ENCODE measurements around the gene SOD2. TPM values are rescaled to one million over a fixed set of nuclear protein-coding genes. Genes with fewer than 3 reads are reported as not detected.

The SOD2 gene
- polyA plus RNA-seq, 1 of the 3 experiments (the other 2 are of a cell fraction), result 26.8 TPM

DNA sequence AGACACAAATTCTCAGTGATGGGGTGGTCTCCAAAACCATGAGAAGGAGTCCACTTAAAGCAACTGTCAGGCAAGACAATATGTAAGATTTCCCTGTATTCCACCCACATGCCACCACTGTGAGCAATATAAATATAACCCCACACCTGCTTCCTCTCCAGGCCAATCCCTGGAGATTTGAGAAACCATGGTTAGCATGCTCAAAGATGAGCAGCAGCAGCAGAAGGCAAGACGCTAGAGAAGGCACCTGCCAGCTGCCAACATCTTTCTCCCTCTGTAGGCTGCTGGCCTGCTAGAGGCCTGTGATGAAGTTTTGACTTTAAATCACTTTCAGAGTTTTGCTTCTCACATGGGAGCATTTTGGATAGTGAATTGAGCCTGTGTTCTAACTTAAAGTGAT is 7.9 kb upstream of the SOD2 start:
- Histone ChIP-seq H3K9ac (no peak overlapping the region; the same call in 1 of the 2 replicates), H3K4me3 (ENCODE audit: low read depth in 2 of 2, low read length in 1 of 2) (no peak overlapping the region), H3K9me3 (no peaks in the 10 kb centered on the region), H3K79me2 (ENCODE audit: insufficient read depth) (peaks cover 13% of the 10 kb centered on the region; the same call in 1 of the 2 replicates), H3K27ac (ENCODE audit: low read depth in 2 of 2, low read length in 1 of 2) (peak overlapping the region in 1 of 2 experiments; percentile 72; a peak in 2 of 4 replicates), H3K9me2 (no peaks in the 10 kb centered on the region), H2AFZ (ENCODE audit: low read depth) (no peak overlapping the region), H3K4me1 (ENCODE audit: control insufficient read depth in 1 of 2, insufficient read depth in 2 of 2, low read depth in 1 of 2, low read length in 1 of 2) (peaks cover 0 to 12% of the 10 kb centered on the region in 2 experiments; a peak in 2 of 4 replicates), H3K4me2 (0 out of 2 replicates have a peak overlapping the region, but pooled peaks have one; percentile 4), H4K20me1 (ENCODE audit: insufficient read depth) (no peaks in the 10 kb centered on the region), H3F3A (replicated peaks; ENCODE audit: insufficient read depth) (peaks cover 21% of the 10 kb centered on the region), H3K36me3 (replicated peaks in 1 of 2; ENCODE audit: control insufficient read depth in 1 of 2, insufficient read depth in 2 of 2, low read length in 1 of 2) (no peaks in the 10 kb centered on the region), H3K27me3 (ENCODE audit: insufficient read depth) (no peaks in the 10 kb centered on the region)
- POLR2A ChIA-PET, result no interaction called here
- TF ChIP-seq FOSL2 (IDR thresholded peaks at IDR 0.05; ENCODE audit: borderline replicate concordance, low read depth) (no peak), MAX (IDR thresholded peaks at IDR 0.05; ENCODE audit: low read depth) (no peak), FOXJ3 (CRISPR knock-in tag; IDR thresholded peaks at IDR 0.05) (no peak), GABPA (IDR thresholded peaks at IDR 0.05; ENCODE audit: low read depth) (no peak)
- WGBS (ENCODE audit: low lambda C conversion rate), result 67% methylated on average over 1 of the region's 1 CpG
- DNase-seq, result no peak
- CTCF ChIA-PET, result interaction anchor here (1.7 to 2.5 kb wide), 2 partner anchors 19 to 20 kb away, joined by 6 read pairs; no protein-coding TSS in a partner anchor

DNA sequence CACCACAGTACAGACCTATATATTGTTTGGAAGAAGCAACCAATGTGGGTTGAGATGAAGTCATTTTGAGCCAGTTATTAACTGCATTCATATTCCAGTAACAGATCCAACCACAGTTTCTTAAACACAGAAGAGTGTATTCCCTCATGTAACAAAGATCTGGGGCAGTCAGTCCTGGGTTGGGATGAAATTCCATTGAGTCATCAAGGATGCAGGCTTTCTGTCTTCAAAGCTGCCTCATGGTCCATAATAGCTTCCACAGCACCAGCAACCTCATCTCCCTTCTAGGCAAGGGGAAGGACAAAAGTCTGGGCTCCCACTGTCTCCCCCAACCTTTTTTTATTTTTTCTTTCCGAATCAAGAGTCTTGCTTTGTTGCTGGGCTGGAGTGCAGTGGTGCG is 2.9 kb upstream of the SOD2 start:
- whole genome bisulfite sequencing (ENCODE audit: low lambda C conversion rate), result 86% methylated on average over 2 of the region's 2 CpGs
- H3K4me3 ChIP-seq (ENCODE audit: low read depth in 2 of 2, low read length in 1 of 2), result no peak overlapping the region
- H3K9ac ChIP-seq, result no peak overlapping the region
- no peak overlapping the region for H3K27ac ChIP-seq (ENCODE audit: low read depth in 2 of 2, low read length in 1 of 2)
- H3K36me3 ChIP-seq (replicated peaks in 1 of 2; ENCODE audit: control insufficient read depth in 1 of 2, insufficient read depth in 2 of 2, low read length in 1 of 2), result no peaks in the 10 kb centered on the region
- peaks cover 12% of the 10 kb centered on the region for H3F3A ChIP-seq (replicated peaks; ENCODE audit: insufficient read depth)
- peaks cover 30% of the 10 kb centered on the region for H3K79me2 ChIP-seq (ENCODE audit: insufficient read depth)
- H3K9me2 ChIP-seq, result no peaks in the 10 kb centered on the region
- TF ChIP-seq, protein P1, sequence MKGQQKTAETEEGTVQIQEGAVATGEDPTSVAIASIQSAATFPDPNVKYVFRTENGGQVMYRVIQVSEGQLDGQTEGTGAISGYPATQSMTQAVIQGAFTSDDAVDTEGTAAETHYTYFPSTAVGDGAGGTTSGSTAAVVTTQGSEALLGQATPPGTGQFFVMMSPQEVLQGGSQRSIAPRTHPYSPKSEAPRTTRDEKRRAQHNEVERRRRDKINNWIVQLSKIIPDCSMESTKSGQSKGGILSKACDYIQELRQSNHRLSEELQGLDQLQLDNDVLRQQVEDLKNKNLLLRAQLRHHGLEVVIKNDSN (IDR thresholded peaks at IDR 0.05; ENCODE audit: borderline replicate concordance, low read depth), result no peak
- no peak for TF ChIP-seq EZH2phosphoT487 (IDR thresholded peaks at IDR 0.05; ENCODE audit: borderline replicate concordance, low read depth)
- H4K20me1 ChIP-seq (ENCODE audit: insufficient read depth), result no peaks in the 10 kb centered on the region; the same call in 1 of the 2 replicates
- H2AFZ ChIP-seq (ENCODE audit: low read depth), result no peak overlapping the region
- no peak for DNase-seq
- H3K4me1 ChIP-seq (ENCODE audit: control insufficient read depth in 1 of 2, insufficient read depth in 2 of 2, low read depth in 1 of 2, low read length in 1 of 2), result peaks cover 7 to 10% of the 10 kb centered on the region in 2 experiments
- ChIA-PET POLR2A (interaction anchor here (0.9 kb wide), 1 partner anchor 31 kb away, joined by 3 read pairs; the partner anchor contains the start of gene WTAP), CTCF (no interaction called here)
- no peaks in the 10 kb centered on the region for H3K27me3 ChIP-seq (ENCODE audit: insufficient read depth)
- no peaks in the 10 kb centered on the region for H3K9me3 ChIP-seq
- H3K4me2 ChIP-seq, result no peak overlapping the region

- Histone ChIP-seq H3K4me3 (ENCODE audit: low read depth in 2 of 2, low read length in 1 of 2) (peak overlapping the region; percentile 74 to 80), H2AFZ (ENCODE audit: low read depth) (peak overlapping the region; percentile 89), H3K4me1 (ENCODE audit: control insufficient read depth in 1 of 2, insufficient read depth in 2 of 2, low read depth in 1 of 2, low read length in 1 of 2) (peaks cover 5 to 10% of the 10 kb centered on the region in 2 experiments; a peak in 3 of 4 replicates), H4K20me1 (ENCODE audit: insufficient read depth) (no peaks in the 10 kb centered on the region; the same call in 1 of the 2 replicates), H3F3A (replicated peaks; ENCODE audit: insufficient read depth) (peaks cover 4% of the 10 kb centered on the region), H3K36me3 (replicated peaks in 1 of 2; ENCODE audit: control insufficient read depth in 1 of 2, insufficient read depth in 2 of 2, low read length in 1 of 2) (peaks cover 0 to 6% of the 10 kb centered on the region in 2 experiments), H3K9me2 (no peaks in the 10 kb centered on the region), H3K27me3 (ENCODE audit: insufficient read depth) (no peaks in the 10 kb centered on the region), H3K9ac (peak overlapping the region; percentile 77), H3K4me2 (peak overlapping the region; percentile 97), H3K79me2 (ENCODE audit: insufficient read depth) (peaks cover 42% of the 10 kb centered on the region), H3K27ac (ENCODE audit: low read depth in 2 of 2, low read length in 1 of 2) (peak overlapping the region; percentile 68 to 91), H3K9me3 (no peaks in the 10 kb centered on the region)
- ChIA-PET POLR2A (interaction anchor here (1.2 to 2.2 kb wide), 2 partner anchors 33 to 96 kb away, joined by 6 to 12 read pairs; partner anchors contain the start of genes MRPL18, TCP1 and WTAP), CTCF (interaction anchor here (1.0 to 4.4 kb wide), 2 partner anchors 12 to 159 kb away, joined by 3 to 24 read pairs; no protein-coding TSS in a partner anchor)
- WGBS (ENCODE audit: low lambda C conversion rate), result 66% methylated on average over 14 of the region's 14 CpGs
- no peak for DNase-seq
- TF ChIP-seq, protein P2, sequence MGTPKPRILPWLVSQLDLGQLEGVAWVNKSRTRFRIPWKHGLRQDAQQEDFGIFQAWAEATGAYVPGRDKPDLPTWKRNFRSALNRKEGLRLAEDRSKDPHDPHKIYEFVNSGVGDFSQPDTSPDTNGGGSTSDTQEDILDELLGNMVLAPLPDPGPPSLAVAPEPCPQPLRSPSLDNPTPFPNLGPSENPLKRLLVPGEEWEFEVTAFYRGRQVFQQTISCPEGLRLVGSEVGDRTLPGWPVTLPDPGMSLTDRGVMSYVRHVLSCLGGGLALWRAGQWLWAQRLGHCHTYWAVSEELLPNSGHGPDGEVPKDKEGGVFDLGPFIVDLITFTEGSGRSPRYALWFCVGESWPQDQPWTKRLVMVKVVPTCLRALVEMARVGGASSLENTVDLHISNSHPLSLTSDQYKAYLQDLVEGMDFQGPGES (IDR thresholded peaks at IDR 0.05; ENCODE audit: low read depth, low read length), result no peak
- TF ChIP-seq NFIC (IDR thresholded peaks at IDR 0.05; ENCODE audit: borderline replicate concordance) (no peak), EZH2phosphoT487 (IDR thresholded peaks at IDR 0.05; ENCODE audit: borderline replicate concordance, low read depth) (no peak), MAX (IDR thresholded peaks at IDR 0.05; ENCODE audit: low read depth) (no peak), PBX3 (IDR thresholded peaks at IDR 0.05) (no peak), ELF1 (IDR thresholded peaks at IDR 0.05) (no peak), TCF12 (IDR thresholded peaks at IDR 0.05) (no peak), SMC3 (IDR thresholded peaks at IDR 0.05; ENCODE audit: low read depth, low read length) (no peak), SIN3A (IDR thresholded peaks at IDR 0.05; ENCODE audit: borderline replicate concordance, low read depth, low read length) (no peak)
Measured at GRCh38 chr6:159693894-159694545, 979 bp upstream of the SOD2 start.
